Astrocyte (in vitro differentiated cells and primary cell): Measurements from ENCODE around the gene DPEP3. TPM values are rescaled to one million over a fixed set of nuclear protein-coding genes. Genes with fewer than 3 reads are reported as not detected.

Experiments
- DNase-seq: peaks from one replicate; pipeline ENCODE4 v3.0.0-alpha.2; 2010; ENCODE audit warnings: low read depth
- FAIRE-seq: peaks from 2 replicates; lab custom pipeline; 2011; peaks lifted over from hg19 to GRCh38; lab: Jason Lieb, UNC
- H2AFZ ChIP-seq: 2 replicates; pipeline ENCODE4 v1.6.0; 2012; ENCODE audit warnings: low read depth, low read length, inconsistent platforms
- H3K27ac ChIP-seq: 2 replicates; pipeline ENCODE4 v1.5.1; 2011; ENCODE audit warnings: low read depth, low read length, inconsistent platforms
- H3K27me3 ChIP-seq: 2 replicates; pipeline ENCODE4 v1.6.0; 2011; ENCODE audit warnings: low read length, inconsistent platforms; ENCODE audit not compliant: insufficient read depth
- H3K36me3 ChIP-seq: 2 replicates; pipeline ENCODE4 v1.5.1; 2011; ENCODE audit warnings: low read length, inconsistent platforms; ENCODE audit not compliant: insufficient read depth
- H3K4me1 ChIP-seq: 2 replicates; pipeline ENCODE4 v1.5.1; 2011; ENCODE audit warnings: low read length, inconsistent platforms; ENCODE audit not compliant: insufficient read depth
- H3K4me2 ChIP-seq: 2 replicates; pipeline ENCODE4 v1.6.0; 2012; ENCODE audit warnings: low read length, inconsistent platforms
- H3K4me3 ChIP-seq: 2 replicates; pipeline ENCODE4 v1.5.1; 2011; ENCODE audit warnings: low read depth, mild to moderate bottlenecking, low read length, inconsistent platforms; ENCODE audit not compliant: insufficient read depth
- H3K79me2 ChIP-seq: 2 replicates; pipeline ENCODE4 v1.6.0; 2012; ENCODE audit warnings: mild to moderate bottlenecking, low read length, inconsistent platforms; ENCODE audit not compliant: insufficient read depth
- H3K9ac ChIP-seq: 2 replicates; pipeline ENCODE4 v1.6.0; 2012; ENCODE audit warnings: mild to moderate bottlenecking, low read length, inconsistent platforms
- H3K9me3 ChIP-seq: 2 replicates; pipeline ENCODE4 v1.5.1; 2012; ENCODE audit warnings: low read depth, mild to moderate bottlenecking, low read length, inconsistent platforms; ENCODE audit not compliant: insufficient read depth
- H4K20me1 ChIP-seq: 2 replicates; pipeline ENCODE4 v1.6.0; 2012; ENCODE audit warnings: low read length, inconsistent platforms; ENCODE audit not compliant: insufficient read depth
- H3K27ac Mint-ChIP-seq: one replicate; pipeline ENCODE4 v1.8.0; 2021; ENCODE audit warnings: mild to moderate bottlenecking, mixed read lengths; ENCODE audit not compliant: unreplicated experiment
- H3K27me3 Mint-ChIP-seq: one replicate; pipeline ENCODE4 v1.8.0; 2021; ENCODE audit warnings: low read depth, mixed read lengths; ENCODE audit not compliant: unreplicated experiment
- H3K36me3 Mint-ChIP-seq: one replicate; pipeline ENCODE4 v1.8.0; 2021; ENCODE audit warnings: low read depth, mixed read lengths; ENCODE audit not compliant: unreplicated experiment
- H3K4me1 Mint-ChIP-seq: one replicate; pipeline ENCODE4 v1.8.0; 2021; ENCODE audit warnings: low read depth, mixed read lengths; ENCODE audit not compliant: unreplicated experiment
- H3K4me3 Mint-ChIP-seq: one replicate; pipeline ENCODE4 v1.8.0; 2021; ENCODE audit warnings: mild to moderate bottlenecking, moderate library complexity, mixed read lengths; ENCODE audit not compliant: unreplicated experiment
- H3K9me3 Mint-ChIP-seq: one replicate; pipeline ENCODE4 v1.8.0; 2021; ENCODE audit warnings: mild to moderate bottlenecking, mixed read lengths; ENCODE audit not compliant: unreplicated experiment
- EZH2 ChIP-seq: IDR thresholded peaks from 2 replicates; pipeline ENCODE4 v1.6.1; 2012; ENCODE audit warnings: mild to moderate bottlenecking, low read length, inconsistent platforms; ENCODE audit not compliant: insufficient read depth
- total RNA-seq: library from RNA; stranded (reverse); gene quantifications from 2 replicates; pipeline ENCODE4 v1.2.1, GENCODE V29; 2021
- TF ChIP-seq, protein P1 (sequence below): IDR thresholded peaks from 2 replicates; pipeline ENCODE4 v1.5.1; 2011; ENCODE audit warnings: low read depth, mild to moderate bottlenecking, inconsistent platforms, low read length, moderate library complexity; ENCODE audit not compliant: insufficient read depth

DPEP3 gene
- total RNA-seq, 1 donor from 2014 or later = not detected

DNA sequence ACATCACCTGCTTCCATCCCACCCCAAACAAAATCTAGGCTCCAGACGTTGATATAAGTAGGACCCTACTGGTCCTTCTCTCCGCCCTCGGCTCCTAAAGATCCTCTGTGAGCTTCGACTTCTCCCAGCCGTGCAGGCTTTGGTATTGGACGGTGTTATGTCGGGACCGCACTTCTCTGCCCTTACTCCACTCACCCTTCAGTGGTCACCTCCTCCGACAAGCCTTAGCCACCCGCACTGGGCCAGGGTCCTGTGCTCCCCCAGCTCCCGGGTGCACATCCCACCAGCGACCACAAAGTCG, 45.2 kb downstream of the DPEP3 start:
- FAIRE-seq (no peak), DNase-seq (no peak)
- Histone ChIP-seq H3K4me3 (peak overlapping the region; percentile 87), H3K9ac (peak overlapping the region; percentile 93), H4K20me1 (peaks cover 12% of the 10 kb centered on the region), H3K4me2 (peak overlapping the region; percentile 94), H3K79me2 (peaks cover 12% of the 10 kb centered on the region), H3K27ac (peak overlapping the region; percentile 14), H3K27me3 (no peaks in the 10 kb centered on the region), H3K36me3 (peaks cover 5% of the 10 kb centered on the region), H2AFZ (peak overlapping the region; percentile 64), H3K9me3 (no peaks in the 10 kb centered on the region), H3K4me1 (peaks cover 22% of the 10 kb centered on the region)
- TF ChIP-seq, protein P1, sequence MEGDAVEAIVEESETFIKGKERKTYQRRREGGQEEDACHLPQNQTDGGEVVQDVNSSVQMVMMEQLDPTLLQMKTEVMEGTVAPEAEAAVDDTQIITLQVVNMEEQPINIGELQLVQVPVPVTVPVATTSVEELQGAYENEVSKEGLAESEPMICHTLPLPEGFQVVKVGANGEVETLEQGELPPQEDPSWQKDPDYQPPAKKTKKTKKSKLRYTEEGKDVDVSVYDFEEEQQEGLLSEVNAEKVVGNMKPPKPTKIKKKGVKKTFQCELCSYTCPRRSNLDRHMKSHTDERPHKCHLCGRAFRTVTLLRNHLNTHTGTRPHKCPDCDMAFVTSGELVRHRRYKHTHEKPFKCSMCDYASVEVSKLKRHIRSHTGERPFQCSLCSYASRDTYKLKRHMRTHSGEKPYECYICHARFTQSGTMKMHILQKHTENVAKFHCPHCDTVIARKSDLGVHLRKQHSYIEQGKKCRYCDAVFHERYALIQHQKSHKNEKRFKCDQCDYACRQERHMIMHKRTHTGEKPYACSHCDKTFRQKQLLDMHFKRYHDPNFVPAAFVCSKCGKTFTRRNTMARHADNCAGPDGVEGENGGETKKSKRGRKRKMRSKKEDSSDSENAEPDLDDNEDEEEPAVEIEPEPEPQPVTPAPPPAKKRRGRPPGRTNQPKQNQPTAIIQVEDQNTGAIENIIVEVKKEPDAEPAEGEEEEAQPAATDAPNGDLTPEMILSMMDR = no peak
- TF ChIP-seq EZH2 = no peak
- H3K27ac Mint-ChIP-seq = peak overlapping the region; percentile 99
- H3K9me3 Mint-ChIP-seq = no peaks in the 10 kb centered on the region
- peaks cover 15% of the 10 kb centered on the region for H3K4me1 Mint-ChIP-seq
- no peaks in the 10 kb centered on the region for H3K27me3 Mint-ChIP-seq
- peak overlapping the region; percentile 99 for H3K4me3 Mint-ChIP-seq
- H3K36me3 Mint-ChIP-seq = peaks cover 13% of the 10 kb centered on the region

DNA sequence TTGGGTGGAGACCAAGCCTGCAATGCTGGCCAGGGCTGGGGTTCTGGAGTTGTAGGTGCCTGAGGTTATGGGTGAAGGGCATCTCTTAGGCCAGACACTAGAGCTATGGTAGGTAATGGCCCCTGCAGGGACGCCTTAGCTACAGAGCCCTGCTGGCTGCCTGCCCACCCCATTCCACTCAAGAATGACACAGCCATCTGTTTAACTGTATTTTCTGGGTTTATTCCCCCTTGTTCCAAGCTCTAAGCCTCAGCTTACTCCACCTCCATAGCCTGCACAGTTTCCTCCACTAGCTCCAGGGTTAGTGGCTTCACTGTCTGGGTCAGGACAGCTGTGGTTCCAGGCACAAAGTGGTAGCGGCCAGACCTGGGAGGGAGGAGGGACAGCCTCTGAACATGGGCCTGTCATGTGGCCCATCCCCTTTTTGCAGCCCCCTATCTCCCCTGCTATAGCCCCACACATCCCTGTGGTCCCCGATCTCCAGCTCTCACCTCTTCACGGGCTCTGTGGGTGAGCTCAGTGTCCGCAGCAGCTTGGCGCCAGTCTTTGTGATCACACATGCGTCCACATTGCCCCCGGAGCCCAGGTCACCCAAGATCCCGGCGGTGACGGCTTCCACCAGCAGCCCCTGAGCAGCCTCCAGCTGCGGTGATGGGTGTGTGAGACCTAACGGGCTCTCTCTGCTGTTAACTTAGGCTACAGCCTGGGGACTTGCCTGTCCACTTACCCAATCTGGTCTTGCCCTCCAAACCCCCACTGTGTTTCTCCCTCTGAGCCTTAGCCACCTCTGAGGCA, 45.8 kb downstream of the DPEP3 start:
- TF ChIP-seq EZH2 = no peak
- TF ChIP-seq, protein P1 = no peak
- H3K9me3 Mint-ChIP-seq = no peaks in the 10 kb centered on the region

DNA sequence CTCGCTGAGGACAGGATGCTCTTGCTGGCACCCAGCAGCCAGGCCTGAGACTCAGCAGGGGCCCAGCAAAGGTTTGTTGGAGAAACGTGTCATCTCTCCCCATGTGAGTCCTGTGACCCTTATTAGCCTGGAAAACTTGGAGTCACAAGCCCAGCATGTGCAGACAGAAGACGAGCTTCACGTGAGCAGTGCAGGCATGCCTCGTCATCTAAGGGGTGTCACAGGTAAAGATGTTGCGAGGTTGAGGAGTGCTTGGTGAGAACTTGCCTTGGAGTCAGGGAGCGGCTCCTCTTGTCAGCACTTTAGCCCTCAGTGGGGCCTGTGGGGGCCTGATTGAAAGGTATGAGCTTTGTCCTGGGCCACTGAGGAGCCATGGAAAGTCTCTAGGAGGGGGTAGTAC, 46.5 kb downstream of the DPEP3 start:
- H3K36me3 ChIP-seq = peaks cover 3% of the 10 kb centered on the region
- peaks cover 15% of the 10 kb centered on the region for H3K4me1 Mint-ChIP-seq
- H3K27ac Mint-ChIP-seq = no peak overlapping the region
- FAIRE-seq (no peak), DNase-seq (no peak)
- no peaks in the 10 kb centered on the region for H3K27me3 Mint-ChIP-seq
- H3K4me2 ChIP-seq = no peak overlapping the region
- no peaks in the 10 kb centered on the region for H3K9me3 Mint-ChIP-seq
- peaks cover 6% of the 10 kb centered on the region for H3K79me2 ChIP-seq
- H3K27ac ChIP-seq = no peak overlapping the region
- no peak overlapping the region for H3K9ac ChIP-seq
- H3K4me1 ChIP-seq = peaks cover 22% of the 10 kb centered on the region
- no peak overlapping the region for H2AFZ ChIP-seq
- peak overlapping the region; percentile 16 for H3K4me3 Mint-ChIP-seq
- no peak overlapping the region for H3K4me3 ChIP-seq
- no peaks in the 10 kb centered on the region for H3K27me3 ChIP-seq
- peaks cover 10% of the 10 kb centered on the region for H4K20me1 ChIP-seq
- no peaks in the 10 kb centered on the region for H3K9me3 ChIP-seq
- TF ChIP-seq, protein P1 = no peak
- no peak for TF ChIP-seq EZH2
- H3K36me3 Mint-ChIP-seq = peaks cover 19% of the 10 kb centered on the region

More for the DNA sequence above, 45.8 kb downstream of the DPEP3 start:
- Histone ChIP-seq H3K79me2 (peaks cover 7% of the 10 kb centered on the region), H3K9me3 (no peaks in the 10 kb centered on the region), H2AFZ (no peak overlapping the region), H3K4me1 (peaks cover 22% of the 10 kb centered on the region), H3K36me3 (peaks cover 2% of the 10 kb centered on the region), H4K20me1 (peaks cover 6% of the 10 kb centered on the region), H3K9ac (peak overlapping the region; percentile 93), H3K4me3 (peak overlapping the region; percentile 87), H3K27me3 (no peaks in the 10 kb centered on the region), H3K27ac (no peak overlapping the region), H3K4me2 (peak overlapping the region; percentile 94)
- H3K36me3 Mint-ChIP-seq = peaks cover 18% of the 10 kb centered on the region
- H3K27me3 Mint-ChIP-seq = no peaks in the 10 kb centered on the region
- DNase-seq = no peak
- peak overlapping the region; percentile 99 for H3K27ac Mint-ChIP-seq
- H3K4me3 Mint-ChIP-seq = peak overlapping the region; percentile 99
- peaks cover 15% of the 10 kb centered on the region for H3K4me1 Mint-ChIP-seq
- FAIRE-seq = no peak
